Measurements from ENCODE around the gene EGLN3.

GRCh38 chr14:33894339-33894738 is 56.5 kb downstream of the EGLN3 start:
- no peak for TF ChIP-seq ZNF622 (IDR thresholded peaks at IDR 0.05)
- TF ChIP-seq KDM1A (IDR thresholded peaks at IDR 0.05; ENCODE audit: borderline replicate concordance): no peak
- TF ChIP-seq EP300 (IDR thresholded peaks at IDR 0.05; ENCODE audit: borderline replicate concordance in 1 of 2, control insufficient read depth in 1 of 2, low read depth in 2 of 2, low read length in 2 of 2): no peak
- TF ChIP-seq YBX1 (IDR thresholded peaks at IDR 0.05): no peak
- TF ChIP-seq EZH2 (IDR thresholded peaks at IDR 0.05; ENCODE audit: borderline replicate concordance, control insufficient read depth, low read depth, low read length): no peak
- TF ChIP-seq CTCF (IDR thresholded peaks at IDR 0.05 in 2 of 3, conservative IDR thresholded peaks at IDR 0.05 in 1 of 3; ENCODE audit: control insufficient read depth in 2 of 3, extremely low read depth in 1 of 3, insufficient read depth in 1 of 3, low read depth in 3 of 3, low read length in 3 of 3): no peak
- no peak for TF ChIP-seq ZNF274 (IDR thresholded peaks at IDR 0.05; ENCODE audit: insufficient read depth, insufficient read length)
- no peak for TF ChIP-seq SP1 (IDR thresholded peaks at IDR 0.05; ENCODE audit: low read depth, low read length)
- no peak for TF ChIP-seq NKRF (conservative IDR thresholded peaks at IDR 0.05)

Data from GM12878 (cell line).